ENCODE data around the gene PRKCH. TPM values are rescaled to one million over a fixed set of nuclear protein-coding genes. Genes with fewer than 3 reads are reported as not detected.

The PRKCH gene
- total RNA-seq, 4 donors from 2014 or later = 17.9 to 28.7 (median 25.0) TPM

- H3K4me1 ChIP-seq = peaks cover 5 to 49% (median 8%) of the 10 kb centered on the region in 3 donors
- peak overlapping the region in 3 of 4 donors; percentile 1 to 79 (median 78) for H3K27ac ChIP-seq
- no peaks in the 10 kb centered on the region for H3K36me3 ChIP-seq
- TF ChIP-seq CTCF (IDR thresholded peaks at IDR 0.05) (no peak), POLR2A (IDR thresholded peaks at IDR 0.05) (no peak), EP300 (IDR thresholded peaks at IDR 0.05) (no peak), POLR2AphosphoS5 (IDR thresholded peaks at IDR 0.05) (peak; percentile 30)
- H3K9me3 ChIP-seq = no peaks in the 10 kb centered on the region
- H3K4me3 ChIP-seq = no peak overlapping the region
- no peaks in the 10 kb centered on the region for H3K27me3 ChIP-seq
- WGBS, 2 donors (ENCODE audit: low coverage in 1 of 2) = 90 to 100% methylated on average over 1 to 2 of the region's 3 CpGs
- no peak for ATAC-seq
These were observed 158.5 kb downstream of the PRKCH start for GRCh38 chr14:61479746-61480502.

- Histone ChIP-seq H3K27ac (no peak overlapping the region), H3K27me3 (no peaks in the 10 kb centered on the region), H3K36me3 (no peaks in the 10 kb centered on the region), H3K4me1 (peaks cover 5 to 41% (median 8%) of the 10 kb centered on the region in 3 donors), H3K4me3 (no peak overlapping the region), H3K9me3 (no peaks in the 10 kb centered on the region)
- TF ChIP-seq CTCF (IDR thresholded peaks at IDR 0.05) (no peak), POLR2AphosphoS5 (IDR thresholded peaks at IDR 0.05) (no peak), EP300 (IDR thresholded peaks at IDR 0.05) (no peak), POLR2A (IDR thresholded peaks at IDR 0.05) (no peak)
- no peak for ATAC-seq
- WGBS, 2 donors (ENCODE audit: low coverage in 1 of 2) = 90 to 94% methylated on average over 5 to 6 of the region's 8 CpGs
These were observed 159.4 kb downstream of the PRKCH start for GRCh38 chr14:61480704-61481285.

GRCh38 chr14:61481701-61482100 is 160.3 kb downstream of the PRKCH start:
- Histone ChIP-seq H3K4me1 (peaks cover 2 to 32% (median 4%) of the 10 kb centered on the region in 3 donors), H3K27me3 (no peaks in the 10 kb centered on the region), H3K9me3 (no peaks in the 10 kb centered on the region), H3K27ac (no peak overlapping the region), H3K36me3 (no peaks in the 10 kb centered on the region), H3K4me3 (no peak overlapping the region)
- no peak for TF ChIP-seq EP300 (IDR thresholded peaks at IDR 0.05)
- no peak for TF ChIP-seq POLR2A (IDR thresholded peaks at IDR 0.05)
- no peak for TF ChIP-seq POLR2AphosphoS5 (IDR thresholded peaks at IDR 0.05)
- TF ChIP-seq CTCF (IDR thresholded peaks at IDR 0.05) = no peak
- ATAC-seq = no peak
- 76 to 89% methylated on average over 4 of the region's 5 CpGs for WGBS, 2 donors (ENCODE audit: low coverage in 1 of 2)

- Histone ChIP-seq H3K9me3 (no peaks in the 10 kb centered on the region), H3K4me3 (no peak overlapping the region), H3K27me3 (no peaks in the 10 kb centered on the region), H3K27ac (no peak overlapping the region), H3K36me3 (no peaks in the 10 kb centered on the region), H3K4me1 (peaks cover 0 to 23% (median 3%) of the 10 kb centered on the region in 3 donors)
- 81 to 84% methylated on average over 6 of the region's 8 CpGs for WGBS, 2 donors (ENCODE audit: low coverage in 1 of 2)
- ATAC-seq = no peak
- TF ChIP-seq CTCF (IDR thresholded peaks at IDR 0.05) (no peak), POLR2A (IDR thresholded peaks at IDR 0.05) (no peak), POLR2AphosphoS5 (IDR thresholded peaks at IDR 0.05) (no peak), EP300 (IDR thresholded peaks at IDR 0.05) (no peak)
These were observed 161.2 kb downstream of the PRKCH start for GRCh38 chr14:61482348-61483206.
